ENCODE measurements around the gene TMEM161A. TPM values are rescaled to one million over a fixed set of nuclear protein-coding genes. Genes with fewer than 3 reads are reported as not detected.

Gene TMEM161A
- total and polyA plus RNA-seq, 9 of the 15 experiments (the other 6 are each of a cell fraction or from before 2014, with no cell fraction given), result 0.63 to 92.3 (median 38.9) TPM

DNA sequence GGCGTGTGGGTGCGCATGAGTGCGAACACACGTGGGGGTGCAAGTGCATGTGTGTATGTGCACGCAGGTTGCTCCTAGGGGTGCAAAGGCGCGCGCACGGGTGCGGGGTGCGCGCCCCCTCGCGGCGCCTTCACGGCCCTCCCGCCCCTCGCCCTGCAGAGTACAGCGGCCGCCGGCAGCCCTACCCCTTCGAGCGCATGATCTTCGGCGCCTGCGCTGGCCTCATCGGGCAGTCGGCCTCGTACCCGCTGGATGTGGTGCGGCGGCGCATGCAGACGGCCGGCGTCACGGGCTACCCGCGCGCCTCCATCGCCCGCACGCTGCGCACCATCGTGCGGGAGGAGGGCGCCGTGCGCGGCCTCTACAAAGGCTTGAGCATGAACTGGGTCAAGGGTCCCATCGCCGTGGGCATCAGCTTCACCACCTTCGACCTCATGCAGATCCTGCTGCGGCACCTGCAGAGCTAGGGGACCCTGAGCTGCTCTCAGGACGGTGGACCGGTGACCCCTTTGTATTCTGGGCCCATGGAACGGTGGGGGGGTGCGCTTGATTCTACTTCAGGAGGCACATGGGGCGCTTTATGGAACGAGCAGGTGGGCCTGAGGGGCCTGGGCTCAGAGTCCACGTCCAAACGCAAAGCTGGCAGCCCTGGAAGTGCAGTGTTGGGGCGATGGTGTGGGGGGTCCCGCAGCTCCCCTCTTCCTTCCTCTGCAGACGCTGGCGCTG is 27.7 kb downstream of the TMEM161A start:
- intact Hi-C loops (cut with micrococcal nuclease) (no loop called here), in situ Hi-C loops (cut with MboI) (no loop called here)
- H3K9ac ChIP-seq (ENCODE audit: insufficient read depth in 1 of 2, low read depth in 2 of 2, low read length in 2 of 2), result peak overlapping the region in 1 of 2 experiments; percentile 17; a peak in 1 of 4 replicates
- no peak for TF ChIP-seq GABPB2 (CRISPR knock-in tag; conservative IDR thresholded peaks at IDR 0.05)
- peak; percentile 16 for TF ChIP-seq RBM22 (IDR thresholded peaks at IDR 0.05; ENCODE audit: low read depth, low read length, poor library complexity, severe bottlenecking)
- TF ChIP-seq, protein P1, sequence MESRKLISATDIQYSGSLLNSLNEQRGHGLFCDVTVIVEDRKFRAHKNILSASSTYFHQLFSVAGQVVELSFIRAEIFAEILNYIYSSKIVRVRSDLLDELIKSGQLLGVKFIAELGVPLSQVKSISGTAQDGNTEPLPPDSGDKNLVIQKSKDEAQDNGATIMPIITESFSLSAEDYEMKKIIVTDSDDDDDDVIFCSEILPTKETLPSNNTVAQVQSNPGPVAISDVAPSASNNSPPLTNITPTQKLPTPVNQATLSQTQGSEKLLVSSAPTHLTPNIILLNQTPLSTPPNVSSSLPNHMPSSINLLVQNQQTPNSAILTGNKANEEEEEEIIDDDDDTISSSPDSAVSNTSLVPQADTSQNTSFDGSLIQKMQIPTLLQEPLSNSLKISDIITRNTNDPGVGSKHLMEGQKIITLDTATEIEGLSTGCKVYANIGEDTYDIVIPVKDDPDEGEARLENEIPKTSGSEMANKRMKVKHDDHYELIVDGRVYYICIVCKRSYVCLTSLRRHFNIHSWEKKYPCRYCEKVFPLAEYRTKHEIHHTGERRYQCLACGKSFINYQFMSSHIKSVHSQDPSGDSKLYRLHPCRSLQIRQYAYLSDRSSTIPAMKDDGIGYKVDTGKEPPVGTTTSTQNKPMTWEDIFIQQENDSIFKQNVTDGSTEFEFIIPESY (CRISPR knock-in tag; IDR thresholded peaks at IDR 0.05), result peak; percentile 49
- TF ChIP-seq ZNF717 (CRISPR knock-in tag; IDR thresholded peaks at IDR 0.05), result no peak
- TF ChIP-seq JUNB (CRISPR knock-in tag; conservative IDR thresholded peaks at IDR 0.05), result no peak
- TF ChIP-seq HDAC3 (IDR thresholded peaks at IDR 0.05; ENCODE audit: borderline replicate concordance, partially characterized antibody), result no peak
- TF ChIP-seq POLR2G (IDR thresholded peaks at IDR 0.05; ENCODE audit: low read depth, low read length), result peak; percentile 60
- no peak for TF ChIP-seq ETS2 (tag; IDR thresholded peaks at IDR 0.05; ENCODE audit: borderline replicate concordance, poor library complexity, severe bottlenecking)
- H2AFZ ChIP-seq (ENCODE audit: low read depth, low read length), result no peak overlapping the region
- H3K9me3 ChIP-seq (replicated peaks; ENCODE audit: control insufficient read depth, insufficient read depth, low read depth, low read length), result no peaks in the 10 kb centered on the region
- peaks cover 22% of the 10 kb centered on the region; the same call in 1 of the 3 replicates for H3K36me3 ChIP-seq (ENCODE audit: control insufficient read depth, insufficient read depth, low read length)
- WGBS (ENCODE audit: insufficient coverage, low coverage, missing lambda C conversion rate), result 93% methylated on average over 38 of the region's 66 CpGs
- FAIRE-seq, result no peak
- H3K4me3 ChIP-seq, result no peak overlapping the region
- ATAC-seq, result no peak
- peaks cover 19 to 42% of the 10 kb centered on the region in 2 experiments for H3K4me1 ChIP-seq (replicated peaks in 1 of 2; ENCODE audit: control insufficient read depth in 2 of 2, insufficient read depth in 2 of 2, low read length in 2 of 2)
- CTCF ChIA-PET (ENCODE audit: low intra/inter-chr PET ratio), result no interaction called here
- H3K4me2 ChIP-seq (ENCODE audit: insufficient read depth, low read length), result no peak overlapping the region
- POLR2A ChIA-PET, result no interaction called here
- no TSS peak for BruUV-seq (replicated peaks)
- DNase-seq (ENCODE audit: extremely low read depth in 1 of 4, low spot score in 3 of 4), result no peak
- peaks cover 4% of the 10 kb centered on the region for H3K9me1 ChIP-seq (ENCODE audit: control insufficient read depth, insufficient read depth, low read length)
- H3K79me2 ChIP-seq (ENCODE audit: control insufficient read depth, insufficient read depth, low read length), result no peaks in the 10 kb centered on the region
- H4K20me1 ChIP-seq (replicated peaks; ENCODE audit: control insufficient read depth, insufficient read depth, low read length), result 0 out of 2 replicates have a peak, but pooled peaks cover 2% of the 10 kb centered on the region
- H3K27me3 ChIP-seq (ENCODE audit: control insufficient read depth in 2 of 2, insufficient read depth in 2 of 2, low read length in 2 of 2), result no peaks in the 10 kb centered on the region
- H3K27ac ChIP-seq (ENCODE audit: extremely low read depth, low read depth, low read length), result no peak overlapping the region
